ENCODE data around the gene GAL. TPM values are rescaled to one million over a fixed set of nuclear protein-coding genes. Genes with fewer than 3 reads are reported as not detected.

GAL gene
- total RNA-seq, 1 experiment from 2014 or later, result 65.2 TPM

DNA sequence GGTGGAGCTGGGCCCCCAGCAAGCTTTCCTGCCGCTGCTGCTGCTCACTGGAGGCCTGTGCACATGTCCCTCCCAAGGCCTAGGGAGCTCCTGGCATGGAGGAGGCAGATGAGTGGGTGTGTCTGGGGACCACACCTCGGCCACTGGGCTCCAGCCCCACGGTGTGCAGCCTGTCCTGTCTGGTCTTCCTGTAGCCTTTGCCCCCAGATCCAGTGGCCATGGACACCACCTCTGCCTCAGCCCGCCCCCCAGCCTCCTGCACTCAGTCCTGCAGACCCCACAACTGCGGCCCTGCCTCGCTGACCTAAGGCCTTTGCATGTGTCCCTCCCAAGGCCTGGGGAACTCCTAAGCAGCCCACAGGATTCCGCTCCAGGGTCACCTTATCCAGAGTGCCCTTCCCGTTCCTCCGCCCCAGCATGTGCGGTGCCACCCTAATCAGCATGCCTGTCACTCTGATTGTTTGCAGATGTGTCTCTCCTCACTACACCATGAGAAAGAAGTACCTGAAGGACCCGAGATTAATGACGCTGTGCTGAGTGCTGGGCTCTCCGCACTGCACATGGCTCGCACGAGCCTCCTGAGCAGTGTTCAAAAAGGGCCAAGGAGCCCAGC lies 8.6 kb downstream of the GAL start:
- TF ChIP-seq, protein P1, sequence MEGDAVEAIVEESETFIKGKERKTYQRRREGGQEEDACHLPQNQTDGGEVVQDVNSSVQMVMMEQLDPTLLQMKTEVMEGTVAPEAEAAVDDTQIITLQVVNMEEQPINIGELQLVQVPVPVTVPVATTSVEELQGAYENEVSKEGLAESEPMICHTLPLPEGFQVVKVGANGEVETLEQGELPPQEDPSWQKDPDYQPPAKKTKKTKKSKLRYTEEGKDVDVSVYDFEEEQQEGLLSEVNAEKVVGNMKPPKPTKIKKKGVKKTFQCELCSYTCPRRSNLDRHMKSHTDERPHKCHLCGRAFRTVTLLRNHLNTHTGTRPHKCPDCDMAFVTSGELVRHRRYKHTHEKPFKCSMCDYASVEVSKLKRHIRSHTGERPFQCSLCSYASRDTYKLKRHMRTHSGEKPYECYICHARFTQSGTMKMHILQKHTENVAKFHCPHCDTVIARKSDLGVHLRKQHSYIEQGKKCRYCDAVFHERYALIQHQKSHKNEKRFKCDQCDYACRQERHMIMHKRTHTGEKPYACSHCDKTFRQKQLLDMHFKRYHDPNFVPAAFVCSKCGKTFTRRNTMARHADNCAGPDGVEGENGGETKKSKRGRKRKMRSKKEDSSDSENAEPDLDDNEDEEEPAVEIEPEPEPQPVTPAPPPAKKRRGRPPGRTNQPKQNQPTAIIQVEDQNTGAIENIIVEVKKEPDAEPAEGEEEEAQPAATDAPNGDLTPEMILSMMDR (conservative IDR thresholded peaks at IDR 0.05), result no peak
- Mint-ChIP-seq H3K27ac (peak overlapping the region in 2 of 3 experiments; percentile 49 to 53; a peak in 1 of 7 replicates), H3K9me3 (peaks cover 6 to 9% of the 10 kb centered on the region in 2 experiments; a peak in 4 of 5 replicates), H3K4me1 (peaks cover 49 to 60% of the 10 kb centered on the region in 2 experiments), H3K27me3 (ENCODE audit: low read depth) (no peaks in the 10 kb centered on the region; the same call in 1 of the 2 replicates), H3K4me3 (no peak overlapping the region), H3K36me3 (ENCODE audit: insufficient read depth in 1 of 3, low read depth in 3 of 3) (peaks cover 5 to 31% (median 25%) of the 10 kb centered on the region in 3 experiments; a peak in 6 of 7 replicates)
- Histone ChIP-seq H3K79me1 (ENCODE audit: insufficient read depth, low read depth, low read length, poor library complexity, severe bottlenecking) (no peaks in the 10 kb centered on the region), H4K20me1 (ENCODE audit: control insufficient read depth, insufficient read depth, insufficient read length) (no peaks in the 10 kb centered on the region), H3K79me2 (ENCODE audit: insufficient read depth, low read length) (no peaks in the 10 kb centered on the region), H2BK20ac (ENCODE audit: low read depth, low read length, poor library complexity, severe bottlenecking) (no peak overlapping the region), H2AK5ac (ENCODE audit: insufficient read length, low read length) (no peak overlapping the region), H4K8ac (replicated peaks; ENCODE audit: insufficient read length, low read depth, low read length) (no peak overlapping the region), H2BK120ac (ENCODE audit: low read depth, low read length, poor library complexity, severe bottlenecking) (no peak overlapping the region), H2BK12ac (ENCODE audit: insufficient read length, low read depth, low read length) (no peak overlapping the region), H3K4ac (ENCODE audit: low read depth, low read length) (no peak overlapping the region), H3K9me3 (ENCODE audit: control insufficient read depth, low read depth, low read length) (no peaks in the 10 kb centered on the region), H3K27ac (ENCODE audit: insufficient read length, low read depth, low read length) (no peak overlapping the region), H2BK5ac (ENCODE audit: insufficient read length, low read length) (no peak overlapping the region), H3K27me3 (ENCODE audit: insufficient read depth, low read length) (no peaks in the 10 kb centered on the region), H3K18ac (ENCODE audit: insufficient read length, low read depth, low read length) (no peak overlapping the region), H3K9ac (ENCODE audit: extremely low read depth, insufficient read length, low read length) (no peak overlapping the region), H3K56ac (ENCODE audit: insufficient read length, low read depth, low read length) (no peak overlapping the region), H3T11ph (ENCODE audit: low read length) (no peak overlapping the region), H2AFZ (ENCODE audit: low read length) (no peak overlapping the region), H4K5ac (ENCODE audit: insufficient read length, low read depth, low read length) (no peak overlapping the region), H4K91ac (ENCODE audit: insufficient read length, low read depth, low read length) (no peak overlapping the region), H3K23me2 (ENCODE audit: insufficient read length, low read depth, low read length, poor library complexity, severe bottlenecking) (no peaks in the 10 kb centered on the region), H3K14ac (ENCODE audit: insufficient read depth, low read length) (no peak overlapping the region), H2BK15ac (ENCODE audit: low read depth, low read length) (no peak overlapping the region), H3K23ac (ENCODE audit: insufficient read length, low read depth, low read length) (no peak overlapping the region), H3K4me1 (ENCODE audit: insufficient read depth, low read length) (peaks cover 2% of the 10 kb centered on the region; the same call in 1 of the 2 replicates), H3K4me2 (ENCODE audit: insufficient read depth, insufficient read length, low read length) (no peak overlapping the region)
- no CpG with 5 or more reads among the region's 15 CpGs for WGBS (ENCODE audit: extremely low coverage, insufficient read length, low lambda C conversion rate)
- DNase-seq, result peak; percentile 28
